ENCODE data around the gene WNT6. TPM values are rescaled to one million over a fixed set of nuclear protein-coding genes. Genes with fewer than 3 reads are reported as not detected.

The WNT6 gene
- total and polyA plus RNA-seq, 2 of the 8 experiments (the other 6 are each of a cell fraction or from before 2014, with no cell fraction given), result not detected

DNA sequence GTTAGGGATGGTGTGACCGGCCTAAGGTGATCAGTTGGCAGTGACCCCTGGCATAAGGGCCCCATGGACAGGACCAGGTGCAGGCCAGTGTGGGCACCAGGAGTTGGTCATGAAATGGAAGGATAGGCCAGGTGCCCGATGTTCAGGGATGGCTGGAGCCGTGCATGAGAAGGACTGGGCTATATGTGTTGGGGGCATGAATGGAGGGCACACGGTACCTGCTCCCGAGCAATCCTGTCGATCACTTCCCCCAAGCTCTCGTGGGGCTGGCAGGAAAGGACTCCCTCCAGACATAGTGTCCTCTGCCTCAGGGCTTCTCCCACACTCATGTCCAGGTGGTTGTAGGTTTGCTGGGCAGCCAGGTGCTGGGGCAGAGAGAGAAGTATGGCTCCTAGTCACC is 35.6 kb upstream of the WNT6 start (continued):
- TF ChIP-seq MAFK (IDR thresholded peaks at IDR 0.05; ENCODE audit: low read depth, low read length) (no peak), BRCA1 (IDR thresholded peaks at IDR 0.05; ENCODE audit: low read depth, low read length) (no peak), GTF2F1 (IDR thresholded peaks at IDR 0.05; ENCODE audit: borderline replicate concordance, low read depth, low read length) (no peak)
